Posterior vena cava (tissue), 2 donors: ENCODE data around the gene SORL1-AS1.

ENCODE experiments used
- DNase-seq: peaks from one replicate; pipeline ENCODE4 v3.0.0-alpha.2; 2020; ENCODE audit warnings: low spot score
- intact Hi-C, 2 donors: fragments of 100-400 bp; cut with DNase I; formaldehyde crosslinking; loops; one replicate each; pipeline versions ENCODE4 v1.14.1 to v1.14.2; 2022 to 2023
- donor health status: DM: yes; HTN: yes; CAD: no.
- donor health status: DM: yes; HTN: yes; CAD: no.

SORL1-AS1 gene

GRCh38 chr11:121456816-121457431 lies 4.2 kb upstream of the SORL1-AS1 start:
- DNase-seq: no peak
- intact Hi-C loops: no loop called here

- no peak for DNase-seq
- intact Hi-C loops: no loop called here
These were observed 3.4 kb upstream of the SORL1-AS1 start for GRCh38 chr11:121456151-121456550.

- DNase-seq: no peak
- intact Hi-C loops: no loop called here
These were observed 2.3 kb upstream of the SORL1-AS1 start for GRCh38 chr11:121455115-121455514.

- no peak for DNase-seq
- intact Hi-C loops: loop anchor here in 1 of 2 donors (5.0 kb wide), 1 partner anchor 79 kb away; no protein-coding TSS in a partner anchor
These were observed 977 bp upstream of the SORL1-AS1 start for GRCh38 chr11:121453589-121454299.

- intact Hi-C loops: loop anchor here in 1 of 2 donors (5.0 kb wide), 1 partner anchor 80 kb away; no protein-coding TSS in a partner anchor
- DNase-seq: peak; percentile 89
These were observed 670 bp downstream of the SORL1-AS1 start, which contains the start of gene SORL1 for GRCh38 chr11:121451986-121452608. Gene SORL1 (plus strand): TSS chr11:121452314. CDS start chr11:121452332, 18 bp downstream.

GRCh38 chr11:121451178-121451985 lies 1.4 kb downstream of the SORL1-AS1 start:
- DNase-seq: no peak
- intact Hi-C loops: loop anchor here in 1 of 2 donors (5.0 kb wide), 1 partner anchor 81 kb away; no protein-coding TSS in a partner anchor

- intact Hi-C loops: loop anchor here in 1 of 2 donors (5.0 kb wide), 1 partner anchor 82 kb away; no protein-coding TSS in a partner anchor
- no peak for DNase-seq
These were observed 2.4 kb downstream of the SORL1-AS1 start for GRCh38 chr11:121450401-121450800.

- DNase-seq: no peak
- intact Hi-C loops: loop anchor here (5.0 kb wide), 1 partner anchor 83 kb away; no protein-coding TSS in a partner anchor
These were observed 3.1 kb downstream of the SORL1-AS1 start for GRCh38 chr11:121449626-121450025.

- intact Hi-C loops: loop anchor here in 1 of 2 donors (5.0 kb wide), 1 partner anchor 83 kb away; no protein-coding TSS in a partner anchor
- no peak for DNase-seq
These were observed 3.6 kb downstream of the SORL1-AS1 start for GRCh38 chr11:121449123-121449522.

GRCh38 chr11:121448431-121448941 lies 4.3 kb downstream of the SORL1-AS1 start:
- no peak for DNase-seq
- intact Hi-C loops: loop anchor here in 1 of 2 donors (5.0 kb wide), 1 partner anchor 84 kb away; no protein-coding TSS in a partner anchor

- intact Hi-C loops: loop anchor here in 1 of 2 donors (5.0 kb wide), 1 partner anchor 84 kb away; no protein-coding TSS in a partner anchor
- no peak for DNase-seq
These were observed 4.8 kb downstream of the SORL1-AS1 start for GRCh38 chr11:121448011-121448410.

GRCh38 chr11:121446752-121447156 lies 6.0 kb downstream of the SORL1-AS1 start:
- intact Hi-C loops: loop anchor here in 1 of 2 donors (5.0 kb wide), 1 partner anchor 86 kb away; no protein-coding TSS in a partner anchor
- DNase-seq: no peak

- no peak for DNase-seq
- intact Hi-C loops: loop anchor here in 1 of 2 donors (5.0 kb wide), 1 partner anchor 87 kb away; no protein-coding TSS in a partner anchor
These were observed 7.5 kb downstream of the SORL1-AS1 start for GRCh38 chr11:121445071-121445768.

- DNase-seq: no peak
- intact Hi-C loops: no loop called here
These were observed 8.2 kb downstream of the SORL1-AS1 start for GRCh38 chr11:121444526-121444925.

GRCh38 chr11:121443688-121444275 lies 9.0 kb downstream of the SORL1-AS1 start:
- DNase-seq: no peak
- intact Hi-C loops: no loop called here

- intact Hi-C loops: no loop called here
- no peak for DNase-seq
These were observed 11.2 kb downstream of the SORL1-AS1 start for GRCh38 chr11:121441521-121441920.

- intact Hi-C loops: no loop called here
- no peak for DNase-seq
These were observed 13.0 kb downstream of the SORL1-AS1 start for GRCh38 chr11:121439759-121440158.

GRCh38 chr11:121439337-121439736 lies 13.4 kb downstream of the SORL1-AS1 start:
- DNase-seq: no peak
- intact Hi-C loops: no loop called here
